ENCODE results near the gene KLRC4. TPM values are rescaled to one million over a fixed set of nuclear protein-coding genes. Genes with fewer than 3 reads are reported as not detected.
"Not testable (repeated sequence)": the region's sequence is repeated elsewhere in the genome, so short reads cannot be mapped to it uniquely, and the experiment has no call there.

Gene KLRC4
- total RNA-seq, 4 donors from 2014 or later: not detected

GRCh38 chr12:10392394-10392930 is 17.1 kb downstream of the KLRC4 start:
- no peaks in the 10 kb centered on the region for H3K27me3 ChIP-seq
- no peak overlapping the region for H3K27ac ChIP-seq
- no peak overlapping the region for H3K4me3 ChIP-seq
- DNase-seq (ENCODE audit: low spot score in 2 of 2): peak; percentile 30 to 74
- H3K36me3 ChIP-seq: no peaks in the 10 kb centered on the region
- WGBS, 2 donors: 25 to 31% methylated on average over 7 of the region's 7 CpGs
- H3K4me1 ChIP-seq: peaks cover 0 to 19% (median 9%) of the 10 kb centered on the region in 4 donors
- no peaks in the 10 kb centered on the region for H3K9me3 ChIP-seq
- TF ChIP-seq POLR2A (IDR thresholded peaks at IDR 0.05) (no peak), EP300 (IDR thresholded peaks at IDR 0.05) (peak; percentile 56 to 72)

GRCh38 chr12:10390991-10391390 is 18.6 kb downstream of the KLRC4 start:
- not testable (repeated sequence) for H3K27ac ChIP-seq; H3K9me3 ChIP-seq; H3K4me3 ChIP-seq; DNase-seq (ENCODE audit: low spot score in 2 of 2); H3K27me3 ChIP-seq; H3K36me3 ChIP-seq
- 94 to 95% methylated on average over 7 of the region's 7 CpGs for WGBS, 2 donors
- peaks cover 0 to 19% (median 8%) of the 10 kb centered on the region in 4 donors for H3K4me1 ChIP-seq

GRCh38 chr12:10389904-10390303 is 19.7 kb downstream of the KLRC4 start, which contains the start of gene KLRK1:
KLRK1 (minus strand) TSS chr12:10390041; CDS start chr12:10388810, 1,231 bp downstream.
- 95 to 96% methylated on average over 1 of the region's 1 CpG for WGBS, 2 donors
- H3K4me3 ChIP-seq: no peak within 1 kb of the TSS
- H3K4me1 ChIP-seq: peaks cover 0 to 16% (median 3%) of the 10 kb centered on the region in 4 donors
- no peaks in the 10 kb centered on the region for H3K27me3 ChIP-seq
- no peaks in the 10 kb centered on the region for H3K9me3 ChIP-seq
- TF ChIP-seq CTCF (IDR thresholded peaks at IDR 0.05): no peak
- no peak for TF ChIP-seq POLR2A (IDR thresholded peaks at IDR 0.05)
- no peak for TF ChIP-seq EP300 (IDR thresholded peaks at IDR 0.05)
- H3K36me3 ChIP-seq: no peaks in the 10 kb centered on the region
- no peak within 1 kb of the TSS for H3K27ac ChIP-seq
- no peak for DNase-seq (ENCODE audit: low spot score in 2 of 2)

DNA sequence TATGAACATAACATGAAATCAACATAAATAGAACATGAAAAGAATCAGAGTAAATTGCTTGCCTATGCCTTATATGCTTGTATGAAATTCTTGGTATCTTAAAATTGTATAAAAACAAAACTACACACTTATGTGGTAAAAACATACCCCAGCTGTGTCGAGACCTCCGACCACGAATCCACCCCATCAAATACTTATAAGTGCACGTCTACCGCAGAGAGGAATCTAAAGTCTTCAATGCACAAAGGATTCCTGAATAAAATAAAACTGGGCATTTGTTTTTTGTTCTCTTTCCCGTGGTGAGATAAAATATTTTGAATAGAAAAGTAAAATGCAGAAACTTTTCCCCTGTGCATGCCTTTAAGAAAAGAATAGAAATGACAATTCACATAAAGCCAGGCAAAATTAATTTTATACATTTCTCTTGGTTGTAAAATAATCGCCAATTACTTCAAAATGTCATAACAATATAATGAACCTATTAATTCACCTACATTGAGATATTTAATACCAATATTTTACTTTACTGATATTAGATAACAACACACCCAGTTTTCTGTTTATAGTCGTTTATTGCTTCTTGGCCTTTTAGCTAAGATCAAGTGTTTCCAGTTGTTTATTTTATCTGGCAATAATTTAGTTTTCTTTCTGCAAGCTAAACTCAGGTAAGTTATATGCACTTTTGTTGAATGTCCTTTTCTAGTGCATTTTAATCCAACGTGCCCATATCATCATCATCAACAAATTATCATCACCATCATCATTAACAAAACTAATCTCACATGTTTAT is 20.7 kb downstream of the KLRC4 start:
- no peaks in the 10 kb centered on the region for H3K36me3 ChIP-seq
- DNase-seq (ENCODE audit: low spot score in 2 of 2): no peak
- no peaks in the 10 kb centered on the region for H3K27me3 ChIP-seq
- H3K4me3 ChIP-seq: no peak overlapping the region
- H3K4me1 ChIP-seq: peaks cover 0 to 16% (median 3%) of the 10 kb centered on the region in 4 donors
- TF ChIP-seq POLR2A (IDR thresholded peaks at IDR 0.05): no peak
- peaks cover 0 to 8% (median 0%) of the 10 kb centered on the region in 4 donors for H3K9me3 ChIP-seq
- no peak overlapping the region for H3K27ac ChIP-seq
- WGBS, 2 donors: 52 to 54% methylated on average over 9 of the region's 9 CpGs

GRCh38 chr12:10387498-10387897 is 22.1 kb downstream of the KLRC4 start:
- WGBS, 2 donors: 95% methylated on average over 6 of the region's 6 CpGs
- not testable (repeated sequence) for H3K27me3 ChIP-seq; H3K36me3 ChIP-seq; H3K9me3 ChIP-seq; DNase-seq (ENCODE audit: low spot score in 2 of 2); H3K4me1 ChIP-seq; H3K4me3 ChIP-seq; H3K27ac ChIP-seq

- Histone ChIP-seq H3K4me1 (peaks cover 0 to 3% (median 0%) of the 10 kb centered on the region in 4 donors), H3K27ac (no peak overlapping the region), H3K36me3 (peaks cover 0 to 2% (median 0%) of the 10 kb centered on the region in 3 donors), H3K4me3 (no peak overlapping the region), H3K27me3 (no peaks in the 10 kb centered on the region), H3K9me3 (peaks cover 0 to 8% (median 0%) of the 10 kb centered on the region in 4 donors)
- whole genome bisulfite sequencing, 2 donors: 70 to 73% methylated on average over 1 of the region's 1 CpG
- TF ChIP-seq EP300 (IDR thresholded peaks at IDR 0.05): no peak
- no peak for TF ChIP-seq POLR2A (IDR thresholded peaks at IDR 0.05)
- no peak for TF ChIP-seq CTCF (IDR thresholded peaks at IDR 0.05)
- DNase-seq (ENCODE audit: low spot score in 2 of 2): no peak
These were observed 22.7 kb downstream of the KLRC4 start for GRCh38 chr12:10386857-10387256.

DNA sequence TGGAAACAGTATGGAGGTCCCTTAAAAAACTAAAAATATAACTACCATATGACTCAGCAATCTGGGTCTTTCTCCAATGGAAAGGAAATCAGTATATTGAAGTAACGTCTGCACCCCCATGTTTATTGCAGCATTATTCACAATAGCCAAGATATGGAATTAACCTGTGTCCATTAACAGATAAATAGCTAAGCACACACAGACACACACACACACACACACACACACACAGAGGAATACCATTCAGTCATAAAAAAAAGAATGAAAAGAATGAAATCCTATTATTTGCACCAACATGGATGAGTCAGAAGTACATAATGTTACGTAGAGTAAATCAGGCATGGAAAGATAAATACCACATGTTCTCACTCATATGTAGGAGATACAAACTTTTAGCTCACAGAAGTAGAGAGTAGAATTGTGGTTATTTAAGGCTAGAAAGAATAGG is 24.4 kb downstream of the KLRC4 start:
- WGBS, 2 donors: 70 to 71% methylated on average over 2 of the region's 2 CpGs
- Histone ChIP-seq H3K9me3 (peaks cover 0 to 8% (median 0%) of the 10 kb centered on the region in 4 donors), H3K4me3 (no peak overlapping the region), H3K36me3 (peaks cover 0 to 14% (median 0%) of the 10 kb centered on the region in 3 donors), H3K27ac (no peak overlapping the region), H3K4me1 (no peaks in the 10 kb centered on the region), H3K27me3 (no peaks in the 10 kb centered on the region)
- no peak for TF ChIP-seq EP300 (IDR thresholded peaks at IDR 0.05)
- no peak for TF ChIP-seq CTCF (IDR thresholded peaks at IDR 0.05)
- TF ChIP-seq POLR2A (IDR thresholded peaks at IDR 0.05): no peak
- no peak for DNase-seq (ENCODE audit: low spot score in 2 of 2)
